T-helper 1 cell treated with Interleukin-12 subunit alpha and Interleukin-12 subunit beta and Interleukin-4 antibody, amounts not matched to agents 30 ng/mL and 1 ng/mL, for 36 hours (primary cell): ENCODE data around the gene GRM7. TPM values are rescaled to one million over a fixed set of nuclear protein-coding genes. Genes with fewer than 3 reads are reported as not detected.

Source experiments
- intact Hi-C: fragments of 100-400 bp; cut with micrococcal nuclease; formaldehyde crosslinking; loops from one replicate; pipeline ENCODE4 v1.15.1; 2024
- total RNA-seq: library from RNA; stranded (reverse); gene quantifications from 2 replicates; pipeline ENCODE4 v1.2.3, GENCODE V29; 2022

GRM7 gene
- total RNA-seq, 1 donor from 2014 or later: not detected

GRCh38 chr3:7293286-7293685, 432.4 kb downstream of the GRM7 start:
- intact Hi-C loops: no loop called here

GRCh38 chr3:7305561-7305960, 444.6 kb downstream of the GRM7 start:
- intact Hi-C loops: no loop called here

GRCh38 chr3:7306901-7307300, 446.0 kb downstream of the GRM7 start:
- intact Hi-C loops: no loop called here

- intact Hi-C loops: no loop called here
These were observed 446.5 kb downstream of the GRM7 start for GRCh38 chr3:7307410-7307809.

GRCh38 chr3:7309641-7310102, 448.8 kb downstream of the GRM7 start:
- intact Hi-C loops: no loop called here

- intact Hi-C loops: no loop called here
These were observed 454.1 kb downstream of the GRM7 start for GRCh38 chr3:7315037-7315436.

- intact Hi-C loops: no loop called here
These were observed 462.2 kb downstream of the GRM7 start for GRCh38 chr3:7322957-7323669.

- intact Hi-C loops: no loop called here
These were observed 467.4 kb downstream of the GRM7 start for GRCh38 chr3:7328339-7328738.

- intact Hi-C loops: no loop called here
These were observed 471.8 kb downstream of the GRM7 start for GRCh38 chr3:7332696-7333095.

- intact Hi-C loops: no loop called here
These were observed 472.2 kb downstream of the GRM7 start for GRCh38 chr3:7333125-7333524.

- intact Hi-C loops: no loop called here
These were observed 479.9 kb downstream of the GRM7 start for GRCh38 chr3:7340795-7341194.

GRCh38 chr3:7346364-7346763, 485.4 kb downstream of the GRM7 start:
- intact Hi-C loops: loop anchor here (5.0 kb wide), 1 partner anchor 156 kb away; no protein-coding TSS in a partner anchor

- intact Hi-C loops: no loop called here
These were observed 496.2 kb downstream of the GRM7 start for GRCh38 chr3:7357101-7357500.

- intact Hi-C loops: no loop called here
These were observed 507.1 kb downstream of the GRM7 start for GRCh38 chr3:7367968-7368367.

- intact Hi-C loops: no loop called here
These were observed 507.7 kb downstream of the GRM7 start for GRCh38 chr3:7368597-7368996.

- intact Hi-C loops: no loop called here
These were observed 511.0 kb downstream of the GRM7 start for GRCh38 chr3:7371693-7372572.

GRCh38 chr3:7377103-7377502, 516.2 kb downstream of the GRM7 start:
- intact Hi-C loops: no loop called here

- intact Hi-C loops: no loop called here
These were observed 520.8 kb downstream of the GRM7 start for GRCh38 chr3:7381741-7382140.

GRCh38 chr3:7382293-7383010, 521.5 kb downstream of the GRM7 start:
- intact Hi-C loops: no loop called here

GRCh38 chr3:7385635-7386034, 524.7 kb downstream of the GRM7 start:
- intact Hi-C loops: loop anchor here (5.0 kb wide), 1 partner anchor 1488 kb away; no protein-coding TSS in a partner anchor

GRCh38 chr3:7388026-7388425, 527.1 kb downstream of the GRM7 start:
- intact Hi-C loops: loop anchor here (5.0 kb wide), 1 partner anchor 1491 kb away; no protein-coding TSS in a partner anchor

GRCh38 chr3:7392206-7392605, 531.3 kb downstream of the GRM7 start:
- intact Hi-C loops: no loop called here
